HEK293T (cell line): ENCODE measurements around the gene TRDN.

ENCODE experiments used
- CTCF ChIA-PET: fragments of 350-600 bp; formaldehyde crosslinking; extraction: SDS; loops from one replicate; lab custom pipeline; 2021; ENCODE audit warnings: antibody characterized with exemption, inconsistent platforms; lab: Yijun Ruan, JAX
- POLR2A ChIA-PET: fragments of 350-600 bp; formaldehyde crosslinking; extraction: SDS; loops from one replicate; lab custom pipeline; 2020; ENCODE audit warnings: antibody characterized with exemption, inconsistent platforms; lab: Yijun Ruan, JAX
- DNase-seq: peaks from one replicate; pipeline ENCODE4 v3.0.0; 2012; ENCODE audit warnings: mixed read lengths; ENCODE audit errors: extremely low spot score
- ARNT ChIP-seq: fragments of 450-650 bp; IDR thresholded peaks from 2 replicates; pipeline ENCODE4 v1.6.1; 2017; ENCODE audit warnings: mild to moderate bottlenecking
- BHLHE40 ChIP-seq: fragments of 450-650 bp; IDR thresholded peaks from 2 replicates; pipeline ENCODE4 v1.6.1; 2016; ENCODE audit warnings: mild to moderate bottlenecking, moderate library complexity, borderline replicate concordance
- CTBP1 ChIP-seq: fragments of 450-650 bp; IDR thresholded peaks from 2 replicates; pipeline ENCODE4 v1.6.1; 2016; ENCODE audit warnings: borderline replicate concordance
- ELF4 ChIP-seq: fragments of 450-650 bp; IDR thresholded peaks from 2 replicates; pipeline ENCODE4 v1.6.1; 2017; ENCODE audit warnings: antibody characterized with exemption
- FOXA1 ChIP-seq: fragments of 450-650 bp; IDR thresholded peaks from 2 replicates; pipeline ENCODE4 v1.6.1; 2016; ENCODE audit warnings: mild to moderate bottlenecking
- FOXK2 ChIP-seq: fragments of 450-650 bp; IDR thresholded peaks from 2 replicates; pipeline ENCODE4 v1.6.1; 2016; ENCODE audit warnings: mild to moderate bottlenecking
- FOXM1 ChIP-seq: fragments of 450-650 bp; IDR thresholded peaks from 2 replicates; pipeline ENCODE4 v1.6.1; 2017; ENCODE audit warnings: mild to moderate bottlenecking, borderline replicate concordance
- HDGF ChIP-seq: fragments of 450-650 bp; IDR thresholded peaks from 2 replicates; pipeline ENCODE4 v1.6.1; 2017; ENCODE audit warnings: antibody characterized with exemption, borderline replicate concordance
- L3MBTL2 ChIP-seq: fragments of 450-650 bp; conservative IDR thresholded peaks from 2 replicates; pipeline ENCODE4 v1.6.1; 2016; ENCODE audit warnings: mild to moderate bottlenecking
- LEF1 ChIP-seq: fragments of 450-650 bp; IDR thresholded peaks from 2 replicates; pipeline ENCODE4 v1.6.1; 2017; ENCODE audit warnings: mild to moderate bottlenecking, borderline replicate concordance
- NFRKB ChIP-seq: fragments of 450-650 bp; IDR thresholded peaks from 2 replicates; pipeline ENCODE4 v1.6.1; 2016; ENCODE audit warnings: mild to moderate bottlenecking, moderate library complexity
- PKNOX1 ChIP-seq: fragments of 450-650 bp; IDR thresholded peaks from 2 replicates; pipeline ENCODE4 v1.6.1; 2016
- SP1 ChIP-seq: fragments of 450-650 bp; IDR thresholded peaks from 2 replicates; pipeline ENCODE4 v1.6.1; 2017
- SUZ12 ChIP-seq: fragments of 450-650 bp; IDR thresholded peaks from 2 replicates; pipeline ENCODE4 v1.6.1; 2016; ENCODE audit warnings: mild to moderate bottlenecking
- TARDBP ChIP-seq: fragments of 450-650 bp; IDR thresholded peaks from 2 replicates; pipeline ENCODE4 v1.6.1; 2016
- ZNF384 ChIP-seq: fragments of 450-650 bp; IDR thresholded peaks from 2 replicates; pipeline ENCODE4 v1.6.1; 2016

TRDN gene

GRCh38 chr6:123547216-123547978 lies 89.4 kb downstream of the TRDN start:
- ChIA-PET POLR2A (no interaction called here), CTCF (no interaction called here)
- no peak for DNase-seq
- no peak for TF ChIP-seq SUZ12
- TF ChIP-seq PKNOX1 = no peak
- TF ChIP-seq BHLHE40 = no peak
- TF ChIP-seq TARDBP = no peak
- TF ChIP-seq ZNF384 = no peak
- TF ChIP-seq ELF4 = no peak
- no peak for TF ChIP-seq FOXM1
- no peak for TF ChIP-seq HDGF
- TF ChIP-seq FOXA1 = no peak
- TF ChIP-seq ARNT = no peak
- TF ChIP-seq CTBP1 = no peak

GRCh38 chr6:123546537-123546936 lies 90.2 kb downstream of the TRDN start:
- no peak for DNase-seq
- ChIA-PET CTCF (no interaction called here), POLR2A (no interaction called here)
- TF ChIP-seq L3MBTL2 (no peak), FOXM1 (no peak), ARNT (no peak), BHLHE40 (no peak), NFRKB (no peak), LEF1 (no peak), FOXK2 (no peak), CTBP1 (no peak), ELF4 (no peak), SUZ12 (no peak), ZNF384 (no peak), TARDBP (no peak), HDGF (no peak), FOXA1 (no peak), PKNOX1 (no peak), SP1 (no peak)

GRCh38 chr6:123541462-123541861 lies 95.3 kb downstream of the TRDN start:
- ChIA-PET CTCF (no interaction called here), POLR2A (no interaction called here)
- no peak for TF ChIP-seq ZNF384
- TF ChIP-seq TARDBP = no peak
- no peak for TF ChIP-seq NFRKB
- TF ChIP-seq FOXA1 = no peak
- no peak for TF ChIP-seq LEF1
- TF ChIP-seq CTBP1 = no peak
- TF ChIP-seq BHLHE40 = no peak
- no peak for TF ChIP-seq FOXM1
- DNase-seq = no peak

GRCh38 chr6:123533862-123534648 lies 102.7 kb downstream of the TRDN start:
- DNase-seq = no peak
- TF ChIP-seq FOXM1 (no peak), SP1 (no peak), SUZ12 (no peak), LEF1 (no peak), PKNOX1 (no peak), ARNT (no peak), NFRKB (no peak), FOXK2 (no peak), ZNF384 (no peak), CTBP1 (no peak), TARDBP (no peak)
- POLR2A ChIA-PET = no interaction called here
- CTCF ChIA-PET = no interaction called here

GRCh38 chr6:123529843-123530242 lies 106.9 kb downstream of the TRDN start:
- no peak for DNase-seq
- ChIA-PET POLR2A (no interaction called here), CTCF (no interaction called here)
- TF ChIP-seq ZNF384 (no peak), SUZ12 (no peak), TARDBP (no peak), FOXK2 (no peak), FOXM1 (no peak), LEF1 (no peak), PKNOX1 (peak; percentile 83), BHLHE40 (no peak)
